Neuron (in vitro differentiated cells): ENCODE measurements around the gene DHX40.
"Not testable (repeated sequence)": the region's sequence is repeated elsewhere in the genome, so short reads cannot be mapped to it uniquely, and the experiment has no call there.

Experiments used
- H2AFZ ChIP-seq: one replicate; pipeline ENCODE4 v1.6.1; 2013; ENCODE audit warnings: low read depth, mild to moderate bottlenecking, inconsistent platforms, low read length, moderate library complexity
- H3K27me3 ChIP-seq: one replicate; pipeline ENCODE4 v1.6.1; 2013; ENCODE audit warnings: low read length; ENCODE audit not compliant: insufficient read depth
- H3K36me3 ChIP-seq: one replicate; pipeline ENCODE4 v1.6.1; 2013; ENCODE audit warnings: low read length; ENCODE audit not compliant: insufficient read depth
- H3K4me1 ChIP-seq: one replicate; pipeline ENCODE4 v1.6.1; 2013; ENCODE audit warnings: low read length; ENCODE audit not compliant: insufficient read depth
- H3K4me3 ChIP-seq: 2 replicates; pipeline ENCODE4 v1.5.1; 2013; ENCODE audit warnings: mild to moderate bottlenecking, low read length, moderate library complexity
- H3K9me3 ChIP-seq: one replicate; pipeline ENCODE4 v1.6.1; 2013; ENCODE audit warnings: low read length

DHX40 gene

GRCh38 chr17:59641799-59642484, 76.5 kb downstream of the DHX40 start:
- H3K9me3 ChIP-seq = no peaks in the 10 kb centered on the region

GRCh38 chr17:59642565-59642964, 77.2 kb downstream of the DHX40 start:
- Histone ChIP-seq H2AFZ (no peak overlapping the region), H3K9me3 (no peaks in the 10 kb centered on the region), H3K4me1 (no peaks in the 10 kb centered on the region), H3K4me3 (no peak overlapping the region), H3K27me3 (no peaks in the 10 kb centered on the region), H3K36me3 (peaks cover 38% of the 10 kb centered on the region)

More at GRCh38 chr17:59641799-59642484, 76.5 kb downstream of the DHX40 start:
- no peak overlapping the region for H2AFZ ChIP-seq
- no peaks in the 10 kb centered on the region for H3K4me1 ChIP-seq
- H3K36me3 ChIP-seq = peaks cover 32% of the 10 kb centered on the region
- no peak overlapping the region for H3K4me3 ChIP-seq
- no peaks in the 10 kb centered on the region for H3K27me3 ChIP-seq

DNA sequence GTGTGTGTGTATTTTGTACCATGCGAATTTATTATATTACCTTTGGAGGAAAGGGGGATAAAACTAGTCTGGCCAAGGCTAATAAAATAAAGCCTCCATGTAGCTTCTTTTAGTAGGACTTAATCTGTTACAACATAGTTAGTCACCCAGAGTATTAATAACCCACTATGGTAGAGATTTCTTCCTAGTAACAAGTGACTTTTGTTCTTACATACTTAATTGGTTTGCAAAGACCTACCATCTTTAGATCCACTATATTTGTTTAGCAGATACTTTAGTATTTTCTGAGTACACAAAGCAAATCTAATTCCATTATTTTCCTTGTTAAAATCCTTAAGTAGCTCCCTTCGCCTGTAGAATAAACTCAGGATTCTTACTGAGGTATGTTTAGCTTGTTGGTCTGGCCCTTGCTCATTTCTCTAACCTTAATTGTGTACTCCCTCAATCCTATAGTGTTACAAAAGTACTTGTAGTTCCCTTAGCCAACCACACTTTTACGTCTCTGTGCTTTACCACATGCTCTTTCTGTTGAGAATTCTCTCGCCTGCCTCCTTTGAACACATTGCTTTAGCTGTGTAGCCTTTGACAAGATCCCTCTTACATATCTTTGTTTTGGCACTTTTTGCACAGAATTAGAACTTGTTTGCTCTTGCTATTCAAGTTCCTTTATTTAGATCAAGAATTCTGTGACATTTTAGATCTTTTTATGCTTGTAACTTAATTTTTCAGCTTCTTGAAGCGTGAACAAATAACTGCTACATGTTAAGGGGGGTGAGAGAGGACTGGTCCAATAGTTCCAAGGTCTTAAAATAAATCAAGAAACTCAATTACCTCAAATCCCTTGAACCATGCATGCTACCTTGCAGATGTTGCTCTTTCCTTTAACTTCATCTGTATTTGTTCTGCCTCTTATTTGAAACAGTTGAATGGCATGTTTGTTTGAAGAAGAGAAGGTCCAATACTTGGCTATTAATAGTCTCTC, 78.0 kb downstream of the DHX40 start:
- no peaks in the 10 kb centered on the region for H3K27me3 ChIP-seq
- no peak overlapping the region for H3K4me3 ChIP-seq
- H3K9me3 ChIP-seq = no peaks in the 10 kb centered on the region
- no peaks in the 10 kb centered on the region for H3K4me1 ChIP-seq
- H2AFZ ChIP-seq = no peak overlapping the region
- H3K36me3 ChIP-seq = peaks cover 47% of the 10 kb centered on the region

- Histone ChIP-seq H3K9me3 (peaks cover 11% of the 10 kb centered on the region), H3K4me3 (no peak overlapping the region), H3K27me3 (no peaks in the 10 kb centered on the region), H3K4me1 (no peaks in the 10 kb centered on the region), H2AFZ (no peak overlapping the region), H3K36me3 (peaks cover 84% of the 10 kb centered on the region)
Observed at GRCh38 chr17:59647288-59647687, 81.9 kb downstream of the DHX40 start.

DNA sequence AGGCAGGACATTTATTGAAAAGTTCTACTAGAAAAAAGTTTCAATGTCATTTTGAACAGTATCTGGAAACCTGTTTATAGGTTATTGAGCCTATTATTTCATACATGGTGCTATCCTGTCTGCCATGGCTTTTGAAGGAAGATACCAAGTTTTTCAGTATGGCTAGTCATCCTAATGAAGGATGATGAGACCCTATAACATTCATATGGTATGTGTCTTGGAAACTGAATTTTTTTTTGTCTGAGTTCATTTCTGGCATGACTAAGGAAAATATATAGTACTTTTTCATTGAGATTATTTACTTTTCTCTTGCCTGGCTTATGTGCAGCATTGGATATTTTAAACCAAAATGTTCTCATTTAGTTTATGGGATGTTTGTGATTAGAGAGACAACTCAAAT, 84.5 kb downstream of the DHX40 start:
- Histone ChIP-seq H2AFZ (no peak overlapping the region), H3K27me3 (no peaks in the 10 kb centered on the region), H3K36me3 (peaks cover 92% of the 10 kb centered on the region), H3K4me1 (no peaks in the 10 kb centered on the region), H3K9me3 (peaks cover 21% of the 10 kb centered on the region), H3K4me3 (no peak overlapping the region)

DNA sequence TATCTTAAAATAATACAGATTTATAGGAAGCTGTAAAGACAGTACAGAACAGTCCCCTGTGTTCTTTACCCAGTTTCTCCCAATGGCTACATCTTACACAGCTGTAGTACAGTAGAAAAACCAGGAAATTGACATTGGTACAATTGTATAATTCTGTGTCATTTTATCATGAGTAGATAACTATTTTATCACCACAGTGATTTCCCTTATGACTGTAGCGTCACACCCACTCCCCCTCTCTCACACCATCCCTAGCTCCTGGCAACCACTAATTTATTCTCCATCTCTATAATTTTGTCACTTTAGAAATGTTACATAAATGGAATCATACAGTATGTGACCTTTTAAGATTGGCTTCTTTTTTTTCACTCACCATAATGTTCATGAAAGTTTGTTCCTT, 85.2 kb downstream of the DHX40 start:
- H2AFZ ChIP-seq = no peak overlapping the region
- H3K9me3 ChIP-seq = peaks cover 21% of the 10 kb centered on the region
- no peaks in the 10 kb centered on the region for H3K27me3 ChIP-seq
- peaks cover 92% of the 10 kb centered on the region for H3K36me3 ChIP-seq
- H3K4me1 ChIP-seq = no peaks in the 10 kb centered on the region
- no peak overlapping the region for H3K4me3 ChIP-seq

DNA sequence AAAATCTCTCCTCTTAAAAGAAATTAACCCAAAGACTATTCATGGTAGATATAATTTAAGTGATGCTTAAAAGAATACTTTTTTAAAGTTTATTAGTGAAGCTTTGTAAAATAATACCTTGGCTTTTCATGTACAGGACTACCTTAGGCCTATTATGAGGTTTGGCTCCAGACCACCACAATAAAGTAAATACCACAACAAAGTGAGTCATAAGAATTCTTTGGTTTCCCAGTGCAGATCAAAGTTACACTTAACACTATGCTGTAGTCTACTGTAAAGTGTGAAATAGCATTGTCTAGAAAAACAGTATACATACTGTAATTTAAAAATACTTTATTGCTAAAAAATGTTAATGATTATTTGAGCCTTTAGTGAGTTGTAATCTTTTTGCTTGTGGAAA, 85.9 kb downstream of the DHX40 start:
- H2AFZ ChIP-seq = no peak overlapping the region
- no peaks in the 10 kb centered on the region for H3K4me1 ChIP-seq
- no peaks in the 10 kb centered on the region for H3K27me3 ChIP-seq
- peaks cover 21% of the 10 kb centered on the region for H3K9me3 ChIP-seq
- H3K4me3 ChIP-seq = no peak overlapping the region
- peaks cover 91% of the 10 kb centered on the region for H3K36me3 ChIP-seq

DNA sequence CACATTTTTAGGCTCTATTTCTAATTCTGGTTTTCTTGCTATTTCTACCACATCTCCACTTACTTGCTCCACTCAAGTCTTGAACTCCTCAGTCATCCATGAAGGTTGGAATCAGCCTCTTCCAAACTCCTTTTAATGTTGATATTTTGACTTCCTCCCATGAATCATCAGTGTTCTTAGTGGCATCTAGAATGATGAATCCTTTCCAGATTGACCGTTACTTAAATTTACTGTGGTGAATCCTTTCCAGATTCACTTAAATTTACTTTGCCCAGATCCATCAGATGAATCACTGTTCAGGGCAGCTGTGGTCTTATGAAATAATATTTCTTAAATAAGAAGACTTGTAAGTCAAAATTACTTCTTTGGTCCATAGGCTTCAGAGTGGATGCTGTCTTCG, 86.7 kb downstream of the DHX40 start:
- Histone ChIP-seq H3K4me1 (no peaks in the 10 kb centered on the region), H3K36me3 (peaks cover 87% of the 10 kb centered on the region), H3K27me3 (no peaks in the 10 kb centered on the region), H3K9me3 (peaks cover 21% of the 10 kb centered on the region), H2AFZ (no peak overlapping the region), H3K4me3 (no peak overlapping the region)

GRCh38 chr17:59656624-59657023, 91.2 kb downstream of the DHX40 start:
- peaks cover 80% of the 10 kb centered on the region for H3K36me3 ChIP-seq
- not testable (repeated sequence) for H3K4me1 ChIP-seq, H3K4me3 ChIP-seq, H2AFZ ChIP-seq, H3K27me3 ChIP-seq
- peaks cover 16% of the 10 kb centered on the region for H3K9me3 ChIP-seq
